GM18502 (cell line): ENCODE results near the gene ESR2.
"Not testable (repeated sequence)": the region's sequence is repeated elsewhere in the genome, so short reads cannot be mapped to it uniquely, and the experiment has no call there.

Source experiments
- ATAC-seq: cut with Tn5 transposase; IDR thresholded peaks from one replicate; pipeline ENCODE4 v1.9.1; 2021; ENCODE audit warnings: mild to moderate bottlenecking; ENCODE audit not compliant: unreplicated experiment, poor library complexity

The ESR2 gene

GRCh38 chr14:64227856-64228255, 66.3 kb downstream of the ESR2 start:
- ATAC-seq = no peak

GRCh38 chr14:64225151-64225757, 68.9 kb downstream of the ESR2 start:
- ATAC-seq = no peak

- ATAC-seq = no peak
Observed at GRCh38 chr14:64221391-64222003, 72.7 kb downstream of the ESR2 start.

DNA sequence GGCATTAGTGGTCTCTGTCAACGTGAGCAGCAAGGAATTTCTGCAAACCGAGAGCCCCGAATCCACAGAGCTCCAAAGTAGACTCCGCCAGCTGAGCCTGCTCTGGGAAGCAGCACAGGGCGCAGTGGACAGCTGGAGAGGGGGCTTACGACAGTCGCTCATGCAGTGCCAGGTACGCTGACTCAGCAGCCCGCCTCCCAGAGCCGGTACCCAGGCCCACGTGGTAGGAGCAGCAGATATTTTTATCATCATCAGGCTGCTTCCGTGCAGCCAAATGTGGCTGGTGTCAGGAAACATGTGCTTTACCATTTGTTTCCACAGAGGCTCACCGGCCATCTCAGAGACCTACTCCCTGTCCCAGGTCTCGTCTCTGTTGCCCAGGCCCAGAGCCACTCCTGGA, 73.7 kb downstream of the ESR2 start:
- no peak for ATAC-seq

GRCh38 chr14:64220056-64220455, 74.1 kb downstream of the ESR2 start:
- no peak for ATAC-seq

GRCh38 chr14:64218344-64219240, 75.6 kb downstream of the ESR2 start:
- peak; percentile 56 for ATAC-seq

- peak; percentile 34 for ATAC-seq
Observed at GRCh38 chr14:64217834-64218233, 76.3 kb downstream of the ESR2 start.

DNA sequence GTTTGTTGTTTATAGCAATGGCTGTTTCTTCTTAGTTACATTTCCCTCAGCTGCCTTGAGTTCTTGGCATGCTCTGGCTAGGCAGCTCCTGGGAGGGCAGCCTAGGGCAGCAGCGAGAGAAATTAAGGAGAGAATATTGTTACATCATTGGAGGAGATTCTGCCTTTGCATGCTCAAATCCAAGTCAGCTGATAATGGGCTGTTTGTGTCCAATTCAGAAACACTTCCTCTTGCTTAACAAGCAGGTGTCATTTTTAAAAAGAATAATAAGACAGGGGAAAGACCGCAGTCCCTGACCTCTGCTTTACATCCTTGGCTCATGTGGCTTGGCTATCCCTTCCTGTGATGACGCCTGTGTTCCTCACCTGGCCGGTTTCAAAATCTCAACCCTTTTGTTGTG, 76.9 kb downstream of the ESR2 start:
- ATAC-seq = peak; percentile 45

DNA sequence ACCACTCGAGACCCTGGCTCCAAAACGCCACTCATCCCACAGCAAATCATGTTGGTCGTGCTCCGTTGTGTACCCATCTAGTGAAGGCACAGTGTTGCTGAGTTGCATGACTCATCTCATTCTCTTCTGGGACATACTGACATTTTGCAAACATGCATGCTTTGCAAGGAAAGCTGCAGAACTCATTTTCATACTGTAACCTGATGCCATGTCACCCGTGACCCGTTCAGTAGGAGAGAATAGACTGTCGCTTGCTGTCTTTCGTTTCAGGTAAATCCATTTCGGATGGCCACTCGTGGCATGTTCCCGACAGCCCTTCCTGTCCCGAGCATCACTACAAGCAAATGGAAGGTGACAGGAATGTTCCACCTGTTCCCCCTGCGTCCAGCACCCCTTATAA, 78.2 kb downstream of the ESR2 start:
- ATAC-seq = no peak

DNA sequence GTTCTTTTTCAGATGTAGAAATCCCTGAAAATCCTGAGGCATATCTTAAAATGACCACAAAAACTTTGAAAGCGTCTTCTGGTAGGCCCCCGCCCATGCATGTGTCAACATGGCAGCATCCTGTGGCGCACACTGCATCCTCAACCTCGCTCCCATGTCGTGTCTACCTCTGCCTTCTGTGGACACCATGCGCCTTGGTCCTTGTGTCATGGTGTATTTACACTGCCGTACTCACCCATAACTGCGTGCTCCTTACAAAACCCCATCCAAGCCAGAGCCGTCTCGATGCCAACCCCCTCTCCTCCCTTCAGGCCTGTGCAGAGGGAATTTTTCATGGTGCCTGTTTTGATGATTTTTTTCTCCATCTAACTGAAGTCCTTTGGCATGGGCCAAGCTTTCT, 78.9 kb downstream of the ESR2 start:
- no peak for ATAC-seq

- ATAC-seq = no peak
Observed at GRCh38 chr14:64213853-64214570, 80.2 kb downstream of the ESR2 start.

- no peak for ATAC-seq
Observed at GRCh38 chr14:64213086-64213485, 81.1 kb downstream of the ESR2 start.

DNA sequence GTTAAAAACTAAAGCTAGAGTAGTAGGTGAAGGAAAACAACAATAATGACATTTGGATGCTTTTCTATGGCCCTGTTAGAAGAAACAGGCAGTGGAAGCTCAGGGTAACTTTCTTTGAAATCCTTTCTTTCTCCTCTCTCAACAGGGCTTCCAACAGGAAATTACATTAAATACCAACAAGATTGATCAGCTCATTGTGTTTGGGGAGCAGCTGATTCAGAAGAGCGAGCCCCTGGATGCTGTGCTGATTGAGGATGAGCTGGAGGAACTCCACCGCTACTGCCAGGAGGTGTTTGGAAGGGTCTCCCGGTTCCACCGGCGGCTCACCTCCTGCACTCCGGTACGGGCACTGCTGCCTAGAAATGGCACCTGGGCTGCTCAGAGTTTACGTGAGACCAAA, 81.5 kb downstream of the ESR2 start:
- ATAC-seq = no peak

GRCh38 chr14:64210912-64211311, 83.3 kb downstream of the ESR2 start:
- not testable (repeated sequence) for ATAC-seq

GRCh38 chr14:64210216-64210615, 84.0 kb downstream of the ESR2 start:
- ATAC-seq = no peak

DNA sequence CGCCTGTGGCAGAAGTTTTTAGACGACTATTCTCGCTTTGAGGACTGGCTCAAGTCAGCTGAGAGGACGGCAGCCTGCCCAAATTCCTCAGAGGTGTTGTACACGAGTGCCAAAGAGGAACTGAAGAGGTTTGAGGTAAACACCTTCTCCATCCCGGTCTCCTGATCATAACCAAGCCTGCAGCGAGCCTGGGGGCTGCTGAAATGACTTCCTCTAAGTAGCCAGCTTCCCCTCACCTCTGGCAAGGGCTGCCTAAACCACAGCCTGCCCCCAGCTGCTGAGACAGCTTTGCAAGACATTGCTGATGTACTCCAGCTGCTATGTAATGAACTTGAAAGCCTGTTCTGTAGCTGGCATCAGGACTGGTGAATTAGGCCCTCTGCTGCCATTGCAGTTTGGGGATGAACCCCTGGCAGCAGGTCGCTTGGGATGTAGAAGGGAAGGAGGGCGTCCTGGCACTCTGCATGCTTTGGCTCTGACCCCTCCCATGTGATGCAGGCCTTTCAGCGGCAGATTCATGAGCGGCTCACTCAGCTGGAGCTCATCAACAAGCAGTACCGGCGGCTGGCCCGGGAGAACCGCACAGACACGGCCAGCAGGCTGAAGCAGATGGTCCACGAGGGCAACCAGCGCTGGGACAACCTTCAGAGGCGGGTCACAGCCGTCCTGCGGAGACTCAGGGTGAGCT, 84.6 kb downstream of the ESR2 start:
- peak; percentile 85 for ATAC-seq

- no peak for ATAC-seq
Observed at GRCh38 chr14:64208981-64209380, 85.2 kb downstream of the ESR2 start.

DNA sequence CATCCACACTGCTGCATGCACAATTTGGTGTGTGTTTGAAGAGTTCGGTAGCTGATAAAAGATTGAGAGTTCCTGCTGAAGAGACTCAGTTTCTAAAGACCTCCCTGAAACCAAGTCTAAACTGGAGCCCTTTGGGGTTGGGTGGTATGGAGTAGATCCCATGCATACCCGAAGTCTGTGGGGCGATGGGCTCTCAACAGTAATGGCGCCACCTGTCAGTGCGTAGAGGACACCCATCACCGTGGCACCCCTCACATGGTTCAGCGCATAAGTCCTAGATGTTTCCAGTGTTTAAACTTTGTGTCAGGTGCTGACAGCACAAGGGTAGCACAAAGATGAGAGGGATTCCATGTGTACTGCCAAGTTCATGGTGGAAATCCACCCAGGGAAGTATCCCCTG, 85.9 kb downstream of the ESR2 start:
- no peak for ATAC-seq

DNA sequence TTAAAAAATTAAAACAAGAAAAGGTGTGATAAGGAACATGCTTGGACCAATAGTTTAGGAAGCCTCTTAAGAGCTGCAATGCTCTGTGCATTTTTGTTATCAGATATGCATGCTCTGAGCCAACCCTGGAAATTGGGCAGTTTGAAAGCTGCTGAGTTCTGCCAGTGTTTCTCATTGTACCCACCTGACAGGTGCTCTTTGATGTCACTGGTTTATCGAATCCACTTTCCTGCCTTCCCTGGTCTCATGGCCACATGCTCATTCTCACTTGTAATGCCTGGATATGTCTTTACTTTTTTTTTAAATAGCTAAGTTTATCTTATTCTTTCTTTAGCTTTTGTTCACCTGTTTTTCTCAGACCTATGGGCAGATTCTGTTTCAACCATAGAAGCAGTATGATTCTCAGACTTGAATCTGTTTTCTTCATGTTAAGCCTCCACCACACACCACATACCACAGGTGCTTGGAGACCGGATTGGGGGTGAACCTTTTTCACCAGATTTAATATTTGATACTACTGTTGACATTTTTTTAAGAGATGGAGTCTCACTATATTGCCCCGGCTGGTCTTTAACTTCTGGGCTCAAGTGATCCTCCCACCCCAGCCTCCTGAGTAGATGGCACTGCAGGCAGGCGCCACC, 90.7 kb downstream of the ESR2 start:
- no peak for ATAC-seq

DNA sequence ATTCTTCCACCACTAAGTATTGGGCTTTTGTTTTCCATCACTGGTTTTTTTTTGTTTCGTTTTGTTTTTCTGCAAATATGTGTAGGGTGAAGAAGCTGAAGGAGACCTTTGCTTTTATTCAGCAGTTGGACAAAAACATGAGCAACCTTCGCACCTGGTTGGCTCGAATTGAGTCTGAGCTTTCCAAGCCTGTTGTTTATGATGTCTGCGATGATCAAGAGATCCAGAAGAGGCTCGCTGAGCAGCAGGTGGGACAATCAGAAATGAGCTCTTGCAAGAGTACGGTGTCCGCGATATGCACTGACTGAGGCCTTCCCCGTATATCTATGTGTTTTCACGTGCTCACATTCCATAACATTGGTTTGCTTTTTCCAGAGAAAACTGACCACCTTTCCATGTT, 91.5 kb downstream of the ESR2 start:
- no peak for ATAC-seq
